Kidney (tissue), 14 donors: ENCODE measurements around the gene SPDYE1. TPM values are rescaled to one million over a fixed set of nuclear protein-coding genes. Genes with fewer than 3 reads are reported as not detected.

ENCODE experiments used
- DNase-seq, 5 donors: peaks; one replicate each; pipeline ENCODE4 v3.0.0-alpha.2; 2013 to 2020
- FAIRE-seq: peaks from 2 replicates; lab custom pipeline; 2012; peaks lifted over from hg19 to GRCh38; lab: Jason Lieb, UNC
- H3K27ac ChIP-seq, 2 donors: one replicate each; pipeline ENCODE4 v1.7.0; 2013; ENCODE audit warnings: low read depth in 2 of 2, low read length in 2 of 2, inconsistent platforms in 1 of 2
- H3K27me3 ChIP-seq: one replicate; pipeline ENCODE4 v1.7.1; 2013; ENCODE audit warnings: low read length, inconsistent platforms; ENCODE audit not compliant: control insufficient read depth, insufficient read depth
- H3K36me3 ChIP-seq, 3 donors: one replicate each; pipeline versions ENCODE4 v1.7.0 to v1.7.1; 2013; ENCODE audit warnings: low read length in 3 of 3, control low read depth in 1 of 3, inconsistent platforms in 1 of 3; ENCODE audit not compliant: insufficient read depth in 3 of 3, control insufficient read depth in 2 of 3
- H3K4me1 ChIP-seq, 3 donors: one replicate each; pipeline versions ENCODE4 v1.7.0 to v1.7.1; 2013; ENCODE audit warnings: low read length in 3 of 3, inconsistent platforms in 1 of 3, low read depth in 1 of 3; ENCODE audit not compliant: control insufficient read depth in 2 of 3, insufficient read depth in 2 of 3
- H3K4me3 ChIP-seq, 3 donors: one replicate each; pipeline versions ENCODE4 v1.7.0 to v1.8.1; 2013; ENCODE audit warnings: low read length in 3 of 3, control low read depth in 1 of 3, inconsistent platforms in 1 of 3
- H3K9ac ChIP-seq, 3 donors: one replicate each; pipeline versions ENCODE4 v1.7.0 to v1.7.1; 2013; ENCODE audit warnings: low read length in 3 of 3, control low read depth in 1 of 3, inconsistent platforms in 1 of 3
- H3K9me3 ChIP-seq, 3 donors: one replicate each; pipeline versions ENCODE4 v1.7.0 to v1.7.1; 2013; ENCODE audit warnings: low read length in 3 of 3, control low read depth in 1 of 3, inconsistent platforms in 1 of 3; ENCODE audit not compliant: control insufficient read depth in 2 of 3, insufficient read depth in 1 of 3
- intact Hi-C: fragments of 100-400 bp; cut with DNase I; formaldehyde crosslinking; loops from one replicate; pipeline ENCODE4 v1.11.1; 2022
- microRNA-seq: library from miRNA; unstranded; fragments of <30 nt; microRNA quantifications from one replicate; pipeline ENCODE4 v1.2.0, GENCODE V29; 2020
- polyA plus RNA-seq: library from polyadenylated mRNA; stranded (reverse); fragments of 350-450 nt; fragmentation: Illumina TruSeq; extraction: RNeasy Lipid Tissue Mini Kit (QIAGEN cat#74804); gene quantifications from one replicate; pipeline ENCODE4 v1.2.3, GENCODE V29; 2014; ENCODE audit warnings: low read depth, low replicate concordance; ENCODE audit not compliant: insufficient read depth
- total RNA-seq: library from RNA; stranded (reverse); fragmentation: NEBNext Ultra II Directional; extraction: Animal tissue kit (Norgen Biotek cat#: 25700); gene quantifications from one replicate; pipeline ENCODE4 v1.2.1, GENCODE V29; 2021
- TF ChIP-seq, protein P1 (sequence below): IDR thresholded peaks from 3 replicates; pipeline ENCODE4 v1.5.1; 2012; ENCODE audit warnings: mild to moderate bottlenecking, moderate library complexity, borderline replicate concordance; ENCODE audit not compliant: insufficient read depth; ENCODE audit errors: extremely low read depth
- donor health status: control.
- donor health status: control.
- donor health status: control.
- donor health status: control.
- donor health status: control.
- donor health status: DM: yes; HTN: yes; CAD: no.
- donor health status: Normal renal cell carcinoma (clear cell type).

The SPDYE1 gene
- total and polyA plus RNA-seq, 2 donors from 2014 or later, result not detected

DNA sequence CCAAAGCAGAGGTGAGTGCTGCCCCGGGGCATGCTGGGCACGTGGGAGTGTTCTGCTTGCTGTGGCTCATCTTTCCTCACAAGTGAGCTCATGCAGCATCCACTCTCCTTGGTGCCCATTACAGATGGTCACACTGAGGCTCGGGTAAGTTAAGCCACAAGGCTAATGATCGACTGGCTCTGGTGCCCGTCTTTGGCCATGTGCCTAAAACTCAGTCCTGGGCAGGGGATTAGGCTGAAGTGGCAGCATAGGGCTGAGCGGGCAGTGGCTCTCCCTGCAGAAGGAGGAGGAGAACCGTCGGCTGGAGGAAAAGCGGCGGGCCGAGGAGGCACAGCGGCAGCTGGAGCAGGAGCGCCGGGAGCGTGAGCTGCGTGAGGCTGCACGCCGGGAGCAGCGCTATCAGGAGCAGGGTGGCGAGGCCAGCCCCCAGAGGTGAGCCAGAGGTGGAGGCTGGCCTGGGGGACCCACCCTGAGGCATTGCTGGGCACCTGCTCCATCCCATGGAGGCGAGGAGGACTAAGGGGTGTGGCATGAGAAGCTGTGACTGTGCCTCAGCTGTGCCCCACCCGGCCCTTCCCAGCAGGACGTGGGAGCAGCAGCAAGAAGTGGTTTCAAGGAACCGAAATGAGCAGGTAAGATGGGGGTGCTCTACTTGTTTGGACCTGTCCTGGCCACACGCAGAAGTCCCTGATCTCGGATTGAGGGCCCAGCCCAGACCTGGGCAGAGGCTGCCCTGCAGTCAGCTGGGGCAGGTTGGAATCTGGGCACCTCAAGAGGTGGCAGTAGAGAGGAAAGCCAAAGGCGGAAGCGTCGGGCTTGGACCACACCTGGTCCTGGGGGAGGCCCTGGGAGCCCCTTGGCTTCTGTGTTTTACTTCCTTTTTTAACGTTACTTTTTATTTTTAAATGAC lies 60.4 kb downstream of the SPDYE1 start:
- intact Hi-C loops, result no loop called here
- DNase-seq (peak in 2 of 5 donors; percentile 28 to 56), FAIRE-seq (no peak)
- Histone ChIP-seq H3K9me3 (no peaks in the 10 kb centered on the region), H3K4me3 (no peak overlapping the region), H3K9ac (no peak overlapping the region), H3K27ac (no peak overlapping the region), H3K4me1 (peaks cover 0 to 9% (median 5%) of the 10 kb centered on the region in 3 donors), H3K27me3 (no peaks in the 10 kb centered on the region), H3K36me3 (peaks cover 4 to 46% (median 43%) of the 10 kb centered on the region in 3 donors)
- TF ChIP-seq, protein P1, sequence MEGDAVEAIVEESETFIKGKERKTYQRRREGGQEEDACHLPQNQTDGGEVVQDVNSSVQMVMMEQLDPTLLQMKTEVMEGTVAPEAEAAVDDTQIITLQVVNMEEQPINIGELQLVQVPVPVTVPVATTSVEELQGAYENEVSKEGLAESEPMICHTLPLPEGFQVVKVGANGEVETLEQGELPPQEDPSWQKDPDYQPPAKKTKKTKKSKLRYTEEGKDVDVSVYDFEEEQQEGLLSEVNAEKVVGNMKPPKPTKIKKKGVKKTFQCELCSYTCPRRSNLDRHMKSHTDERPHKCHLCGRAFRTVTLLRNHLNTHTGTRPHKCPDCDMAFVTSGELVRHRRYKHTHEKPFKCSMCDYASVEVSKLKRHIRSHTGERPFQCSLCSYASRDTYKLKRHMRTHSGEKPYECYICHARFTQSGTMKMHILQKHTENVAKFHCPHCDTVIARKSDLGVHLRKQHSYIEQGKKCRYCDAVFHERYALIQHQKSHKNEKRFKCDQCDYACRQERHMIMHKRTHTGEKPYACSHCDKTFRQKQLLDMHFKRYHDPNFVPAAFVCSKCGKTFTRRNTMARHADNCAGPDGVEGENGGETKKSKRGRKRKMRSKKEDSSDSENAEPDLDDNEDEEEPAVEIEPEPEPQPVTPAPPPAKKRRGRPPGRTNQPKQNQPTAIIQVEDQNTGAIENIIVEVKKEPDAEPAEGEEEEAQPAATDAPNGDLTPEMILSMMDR, result no peak

DNA sequence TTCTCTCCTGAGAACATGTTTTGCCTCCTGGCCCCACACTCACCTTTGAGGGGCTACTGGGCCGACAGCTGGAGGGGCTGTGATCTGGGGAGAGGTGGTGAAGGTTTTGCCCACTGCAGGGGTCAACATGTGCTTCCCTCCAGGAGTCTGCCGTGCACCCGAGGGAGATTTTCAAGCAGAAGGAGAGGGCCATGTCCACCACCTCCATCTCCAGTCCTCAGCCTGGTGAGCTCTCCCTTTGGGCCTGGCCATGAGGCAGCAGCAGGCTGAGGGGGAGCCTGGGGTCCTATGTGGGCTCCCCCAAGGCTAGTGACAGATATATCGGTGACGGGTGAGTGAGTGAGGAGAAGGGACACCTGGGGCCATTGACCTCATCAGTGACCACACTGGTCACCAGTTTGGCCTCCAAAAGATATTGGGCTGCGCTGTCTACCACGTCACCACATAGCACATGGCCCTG lies 61.1 kb downstream of the SPDYE1 start:
- intact Hi-C loops, result no loop called here
- peak in 2 of 5 donors; percentile 19 to 48 for DNase-seq
- no peak for FAIRE-seq
- no peak overlapping the region for H3K27ac ChIP-seq
- no peaks in the 10 kb centered on the region for H3K27me3 ChIP-seq
- peaks cover 4 to 45% (median 43%) of the 10 kb centered on the region in 3 donors for H3K36me3 ChIP-seq
- TF ChIP-seq, protein P1, result no peak
- H3K9me3 ChIP-seq, result no peaks in the 10 kb centered on the region
- no peak overlapping the region for H3K4me3 ChIP-seq
- H3K9ac ChIP-seq, result no peak overlapping the region
- H3K4me1 ChIP-seq, result peaks cover 0 to 13% (median 5%) of the 10 kb centered on the region in 3 donors

GRCh38 chr7:44059219-44060090 lies 61.8 kb downstream of the SPDYE1 start:
- no peak for FAIRE-seq

More at GRCh38 chr7:44059219-44060090, 61.8 kb downstream of the SPDYE1 start:
- no peak overlapping the region for H3K4me3 ChIP-seq
- intact Hi-C loops, result no loop called here
- H3K27ac ChIP-seq, result no peak overlapping the region
- peaks cover 0 to 17% (median 5%) of the 10 kb centered on the region in 3 donors for H3K4me1 ChIP-seq
- TF ChIP-seq, protein P1, result no peak
- no peaks in the 10 kb centered on the region for H3K9me3 ChIP-seq
- H3K27me3 ChIP-seq, result no peaks in the 10 kb centered on the region
- peak in 2 of 5 donors; percentile 44 to 67 for DNase-seq
- peaks cover 4 to 45% (median 43%) of the 10 kb centered on the region in 3 donors for H3K36me3 ChIP-seq
- H3K9ac ChIP-seq, result no peak overlapping the region

Small RNAs within 50 kb of the gene (microRNA-seq; reads per million reads assigned to microRNA genes)
- gene MIR6837, result not detected

Other genes with a start within 250 kb of the SPDYE1 start
- 69.6 TPM for gene BLVRA, start 239.2 kb upstream of the SPDYE1 start, total RNA-seq
- 86.9 TPM for gene BLVRA, start 239.2 kb upstream of the SPDYE1 start, polyA plus RNA-seq
- gene MRPS24, start 128.4 kb upstream of the SPDYE1 start, total RNA-seq, result 71.2 TPM
- gene MRPS24, start 128.4 kb upstream of the SPDYE1 start, polyA plus RNA-seq, result 276 TPM
- gene URGCP, start 91.3 kb upstream of the SPDYE1 start, total RNA-seq, result 41.0 TPM
- gene URGCP, start 91.3 kb upstream of the SPDYE1 start, polyA plus RNA-seq, result 32.9 TPM
- gene UBE2D4, start 71.5 kb upstream of the SPDYE1 start, total RNA-seq, result 21.4 TPM
- gene UBE2D4, start 71.5 kb upstream of the SPDYE1 start, polyA plus RNA-seq, result 27.8 TPM
- 103 TPM for gene DBNL, start 46.8 kb downstream of the SPDYE1 start, total RNA-seq
- 85.9 TPM for gene DBNL, start 46.8 kb downstream of the SPDYE1 start, polyA plus RNA-seq
- gene PGAM2, start 67.7 kb downstream of the SPDYE1 start, total RNA-seq, result 2.1 TPM
- 37.7 TPM for gene PGAM2, start 67.7 kb downstream of the SPDYE1 start, polyA plus RNA-seq
- 41.4 TPM for gene POLM, start 84.6 kb downstream of the SPDYE1 start, total RNA-seq
- 16.3 TPM for gene POLM, start 84.6 kb downstream of the SPDYE1 start, polyA plus RNA-seq
- gene AEBP1, start 106.4 kb downstream of the SPDYE1 start, total RNA-seq, result 164 TPM
- gene AEBP1, start 106.4 kb downstream of the SPDYE1 start, polyA plus RNA-seq, result 89.4 TPM
- gene POLD2, start 125.7 kb downstream of the SPDYE1 start, total RNA-seq, result 60.0 TPM
- 119 TPM for gene POLD2, start 125.7 kb downstream of the SPDYE1 start, polyA plus RNA-seq
- not detected for gene MYL7, start 143.4 kb downstream of the SPDYE1 start, total RNA-seq
- gene MYL7, start 143.4 kb downstream of the SPDYE1 start, polyA plus RNA-seq, result not detected
- 0.25 TPM for gene GCK, start 191.5 kb downstream of the SPDYE1 start, total RNA-seq
- gene GCK, start 191.5 kb downstream of the SPDYE1 start, polyA plus RNA-seq, result 1.0 TPM
- 60.2 TPM for gene YKT6, start 203.1 kb downstream of the SPDYE1 start, total RNA-seq
- 53.2 TPM for gene YKT6, start 203.1 kb downstream of the SPDYE1 start, polyA plus RNA-seq